Neuron (in vitro differentiated cells): ENCODE data around the gene FAM237A.

Source experiments
- H2AFZ ChIP-seq: one replicate; pipeline ENCODE4 v1.6.1; 2013; ENCODE audit warnings: low read depth, mild to moderate bottlenecking, inconsistent platforms, low read length, moderate library complexity
- H3K27me3 ChIP-seq: one replicate; pipeline ENCODE4 v1.6.1; 2013; ENCODE audit warnings: low read length; ENCODE audit not compliant: insufficient read depth
- H3K36me3 ChIP-seq: one replicate; pipeline ENCODE4 v1.6.1; 2013; ENCODE audit warnings: low read length; ENCODE audit not compliant: insufficient read depth
- H3K4me1 ChIP-seq: one replicate; pipeline ENCODE4 v1.6.1; 2013; ENCODE audit warnings: low read length; ENCODE audit not compliant: insufficient read depth
- H3K4me3 ChIP-seq: 2 replicates; pipeline ENCODE4 v1.5.1; 2013; ENCODE audit warnings: mild to moderate bottlenecking, low read length, moderate library complexity
- H3K9me3 ChIP-seq: one replicate; pipeline ENCODE4 v1.6.1; 2013; ENCODE audit warnings: low read length

Gene FAM237A

DNA sequence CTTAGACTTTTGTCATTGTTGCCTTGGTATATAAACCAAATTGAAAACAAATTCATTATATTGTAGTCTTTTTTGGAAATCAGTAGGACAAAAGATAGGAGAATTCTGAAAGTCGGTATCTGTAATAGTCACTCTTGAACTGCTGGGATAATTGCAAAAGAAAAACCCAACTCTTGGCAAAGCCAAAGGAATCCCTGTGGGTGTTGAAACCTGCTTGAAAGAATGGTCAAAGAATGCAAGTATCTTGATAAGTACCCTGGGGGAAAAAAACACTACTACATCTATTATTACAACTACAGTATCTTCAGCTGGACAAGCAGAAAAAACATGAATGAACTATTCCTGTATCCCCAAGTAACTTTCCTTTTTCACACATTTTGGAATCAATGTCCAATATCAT, 7.3 kb upstream of the FAM237A start:
- H3K4me1 ChIP-seq: peaks cover 2% of the 10 kb centered on the region
- H3K27me3 ChIP-seq: peaks cover 15% of the 10 kb centered on the region
- no peak overlapping the region for H2AFZ ChIP-seq
- no peaks in the 10 kb centered on the region for H3K36me3 ChIP-seq
- H3K4me3 ChIP-seq: no peak overlapping the region
- no peaks in the 10 kb centered on the region for H3K9me3 ChIP-seq

DNA sequence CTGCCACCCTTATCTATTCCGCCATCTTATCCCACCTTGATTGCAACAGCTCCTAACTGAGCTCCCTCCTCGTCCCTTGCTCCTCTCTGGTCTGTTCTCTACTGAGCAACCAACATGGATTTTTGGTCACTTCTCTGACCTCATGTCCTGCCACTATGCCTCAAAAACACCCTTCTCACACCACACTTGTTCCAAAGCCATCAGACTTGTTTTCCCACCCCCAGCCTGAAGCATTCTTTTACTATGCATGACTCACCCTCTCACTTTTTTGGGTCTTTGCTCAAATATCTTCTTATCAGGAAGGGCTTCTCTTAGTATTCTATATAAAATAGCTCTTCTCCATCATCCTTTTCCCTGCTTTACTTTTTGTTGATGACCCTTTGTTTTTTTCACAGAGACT, 2.7 kb upstream of the FAM237A start:
- no peaks in the 10 kb centered on the region for H3K36me3 ChIP-seq
- H3K4me3 ChIP-seq: no peak overlapping the region
- no peak overlapping the region for H2AFZ ChIP-seq
- peaks cover 45% of the 10 kb centered on the region for H3K27me3 ChIP-seq
- no peaks in the 10 kb centered on the region for H3K9me3 ChIP-seq
- peaks cover 17% of the 10 kb centered on the region for H3K4me1 ChIP-seq

DNA sequence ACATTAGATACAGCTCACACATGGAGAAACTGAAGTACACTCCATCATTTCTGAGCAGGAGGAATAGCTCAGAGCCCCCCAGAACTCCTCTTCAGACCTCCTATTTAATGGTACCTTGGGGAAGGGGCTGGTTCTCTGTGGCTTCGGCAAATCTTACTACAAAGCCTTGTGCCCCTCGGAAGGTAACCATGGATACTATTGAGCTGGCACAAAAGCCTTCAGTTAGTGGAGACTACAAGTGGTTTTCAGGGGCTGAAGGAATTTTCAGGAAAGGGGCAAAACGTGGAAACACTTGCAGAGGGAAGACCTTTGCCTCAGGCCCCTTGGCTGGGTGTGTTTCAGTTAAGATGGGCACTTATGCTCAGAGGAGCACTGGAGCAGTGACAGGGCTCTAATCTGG, 1.1 kb upstream of the FAM237A start:
- Histone ChIP-seq H3K27me3 (peaks cover 45% of the 10 kb centered on the region), H3K4me1 (peaks cover 17% of the 10 kb centered on the region), H3K4me3 (no peak overlapping the region)

DNA sequence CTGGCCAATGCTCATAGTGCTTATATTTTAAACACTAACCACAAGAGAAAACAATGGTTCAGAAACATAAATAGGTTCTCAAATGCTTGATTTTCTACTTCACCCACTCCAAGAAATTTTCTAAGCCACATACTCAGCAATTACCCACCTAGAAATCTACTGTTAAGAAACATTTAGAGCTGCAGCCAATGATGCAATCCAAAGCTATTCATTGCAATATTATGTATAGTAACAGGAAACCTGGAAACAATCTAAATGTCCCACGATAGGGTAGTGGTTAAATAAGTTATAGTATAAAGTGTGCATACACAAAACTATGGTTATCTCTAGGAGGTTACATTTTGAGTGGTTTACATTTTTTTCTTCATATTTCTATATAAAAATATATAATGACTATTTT, 5.7 kb downstream of the FAM237A start:
- Histone ChIP-seq H3K27me3 (peaks cover 13% of the 10 kb centered on the region), H3K36me3 (no peaks in the 10 kb centered on the region), H2AFZ (no peak overlapping the region), H3K4me3 (no peak overlapping the region), H3K4me1 (no peaks in the 10 kb centered on the region), H3K9me3 (no peaks in the 10 kb centered on the region)

More for the DNA sequence above, 1.1 kb upstream of the FAM237A start:
- no peaks in the 10 kb centered on the region for H3K36me3 ChIP-seq
- no peaks in the 10 kb centered on the region for H3K9me3 ChIP-seq
- no peak overlapping the region for H2AFZ ChIP-seq

DNA sequence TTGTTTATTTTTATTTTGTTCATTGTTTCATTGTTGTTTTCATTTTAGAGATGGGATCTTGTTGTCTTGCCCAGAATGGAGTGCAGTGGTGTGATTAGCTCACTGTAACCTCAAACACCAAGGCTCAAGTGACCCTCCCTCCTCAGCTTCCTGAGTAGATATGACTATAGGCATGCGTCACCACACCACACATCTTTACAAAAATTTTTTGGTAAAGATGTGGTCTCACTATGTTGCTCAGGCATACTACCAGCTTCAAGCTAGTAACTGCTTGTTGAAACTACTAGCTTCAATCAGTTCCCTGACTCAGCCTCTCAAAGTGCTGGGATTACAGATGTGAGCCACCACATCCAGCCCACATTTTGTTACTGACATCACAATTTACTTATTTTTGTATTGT, 14.8 kb downstream of the FAM237A start:
- Histone ChIP-seq H3K9me3 (no peaks in the 10 kb centered on the region), H3K27me3 (no peaks in the 10 kb centered on the region), H3K4me1 (no peaks in the 10 kb centered on the region), H3K4me3 (no peak overlapping the region), H3K36me3 (no peaks in the 10 kb centered on the region), H2AFZ (no peak overlapping the region)

DNA sequence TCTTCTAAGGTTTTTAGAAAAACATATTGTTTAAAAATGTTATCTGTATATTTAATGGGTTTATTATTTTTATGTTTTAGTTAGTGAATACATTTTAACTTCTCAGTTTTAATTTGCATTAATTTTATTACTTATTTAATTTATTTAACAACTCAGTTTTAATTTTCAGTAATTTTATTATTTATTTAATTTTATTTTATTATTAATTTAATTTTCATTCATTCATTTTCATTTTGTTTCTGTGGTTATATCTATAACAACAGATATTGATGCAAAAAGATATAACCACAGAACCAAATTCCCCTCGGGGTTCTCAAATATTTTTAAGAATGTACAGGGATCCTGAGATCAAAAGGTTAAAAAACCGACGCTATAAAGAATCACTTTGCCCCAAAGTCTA, 23.0 kb downstream of the FAM237A start:
- Histone ChIP-seq H3K4me1 (no peaks in the 10 kb centered on the region), H3K9me3 (no peaks in the 10 kb centered on the region), H3K36me3 (no peaks in the 10 kb centered on the region), H3K27me3 (peaks cover 4% of the 10 kb centered on the region), H2AFZ (no peak overlapping the region), H3K4me3 (no peak overlapping the region)

DNA sequence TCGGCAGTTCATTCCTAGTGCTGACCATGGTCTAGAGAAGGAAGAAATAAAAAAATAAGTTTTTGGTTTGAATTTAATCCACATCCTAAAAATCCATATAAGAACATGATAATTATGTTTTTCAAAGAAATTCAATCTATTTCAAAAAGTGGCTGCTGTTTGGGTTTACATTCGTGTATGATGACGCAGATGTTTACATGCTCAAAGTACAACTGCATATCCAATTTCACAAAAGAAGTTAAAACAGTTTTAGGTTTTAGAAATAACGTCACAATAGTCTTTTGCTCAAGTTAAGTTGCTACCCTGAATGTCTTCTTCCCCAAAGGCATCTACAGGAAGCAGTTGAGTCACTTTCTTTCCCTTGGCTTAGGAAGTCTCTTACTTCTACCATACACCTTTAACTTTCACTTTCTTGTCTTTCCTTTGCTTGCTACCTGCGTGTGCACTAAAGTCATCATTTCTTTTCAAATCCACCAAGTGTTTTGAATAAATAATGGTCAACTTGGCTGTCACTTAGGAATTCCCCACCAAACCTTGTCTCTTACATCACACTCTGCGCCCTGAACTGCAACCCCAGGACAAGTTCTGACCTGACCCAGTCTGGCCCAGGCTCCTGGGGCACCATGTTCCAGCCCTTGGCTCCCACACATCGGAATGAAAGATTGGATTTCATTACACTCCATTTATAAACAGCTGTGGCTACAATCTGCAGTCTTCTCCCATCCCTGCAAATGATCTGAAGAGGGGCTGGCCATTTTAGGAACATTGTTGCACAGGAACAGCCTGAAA, 28.4 kb downstream of the FAM237A start:
- no peaks in the 10 kb centered on the region for H3K4me1 ChIP-seq
- H3K27me3 ChIP-seq: peaks cover 2% of the 10 kb centered on the region

DNA sequence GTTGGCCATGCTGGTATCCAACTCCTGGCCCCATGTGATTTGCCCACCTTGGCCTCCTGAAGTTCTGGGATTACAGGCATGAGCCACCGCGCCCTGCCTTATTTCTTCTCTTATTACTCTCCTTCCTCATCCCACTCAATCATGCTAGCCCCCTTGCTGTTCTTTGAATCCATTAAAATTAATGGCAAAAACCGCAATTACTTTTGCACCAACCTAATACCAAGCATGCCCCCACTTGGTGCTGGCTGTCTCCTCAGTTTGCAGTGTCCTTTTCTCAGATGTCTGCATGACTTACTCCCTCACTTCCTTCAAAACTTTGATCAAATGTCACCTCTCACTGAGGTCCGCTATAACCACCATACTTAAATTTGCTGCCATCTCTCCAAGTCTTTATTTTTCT, 41.3 kb downstream of the FAM237A start:
- no peaks in the 10 kb centered on the region for H3K36me3 ChIP-seq
- peaks cover 2% of the 10 kb centered on the region for H3K27me3 ChIP-seq
- H3K9me3 ChIP-seq: no peaks in the 10 kb centered on the region
- H3K4me1 ChIP-seq: no peaks in the 10 kb centered on the region
- no peak overlapping the region for H3K4me3 ChIP-seq
- H2AFZ ChIP-seq: no peak overlapping the region

More for the DNA sequence above, 28.4 kb downstream of the FAM237A start:
- H3K9me3 ChIP-seq: no peaks in the 10 kb centered on the region
- H3K36me3 ChIP-seq: no peaks in the 10 kb centered on the region
- H2AFZ ChIP-seq: no peak overlapping the region
- no peak overlapping the region for H3K4me3 ChIP-seq

DNA sequence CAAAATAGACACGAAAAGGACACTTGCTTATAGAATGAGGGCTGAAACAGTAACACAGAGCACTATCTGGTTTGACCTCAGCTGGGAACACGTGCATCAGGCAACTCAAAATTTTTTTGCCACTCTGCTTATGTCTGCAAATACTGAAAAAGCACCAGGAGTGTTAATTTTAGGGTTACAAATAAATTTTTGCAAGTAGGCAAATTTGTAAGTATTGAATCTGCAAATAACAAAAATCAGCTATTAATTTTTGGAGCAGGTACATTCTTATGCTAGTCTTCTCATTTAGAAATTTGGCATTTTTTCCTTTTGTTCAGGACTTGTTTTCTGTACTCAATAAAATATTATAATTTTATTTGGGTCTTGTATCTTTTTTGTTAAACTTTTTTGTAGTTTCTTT, 46.2 kb downstream of the FAM237A start:
- Histone ChIP-seq H3K4me1 (no peaks in the 10 kb centered on the region), H3K27me3 (peaks cover 3% of the 10 kb centered on the region), H3K4me3 (no peak overlapping the region), H3K9me3 (no peaks in the 10 kb centered on the region), H3K36me3 (no peaks in the 10 kb centered on the region), H2AFZ (no peak overlapping the region)

DNA sequence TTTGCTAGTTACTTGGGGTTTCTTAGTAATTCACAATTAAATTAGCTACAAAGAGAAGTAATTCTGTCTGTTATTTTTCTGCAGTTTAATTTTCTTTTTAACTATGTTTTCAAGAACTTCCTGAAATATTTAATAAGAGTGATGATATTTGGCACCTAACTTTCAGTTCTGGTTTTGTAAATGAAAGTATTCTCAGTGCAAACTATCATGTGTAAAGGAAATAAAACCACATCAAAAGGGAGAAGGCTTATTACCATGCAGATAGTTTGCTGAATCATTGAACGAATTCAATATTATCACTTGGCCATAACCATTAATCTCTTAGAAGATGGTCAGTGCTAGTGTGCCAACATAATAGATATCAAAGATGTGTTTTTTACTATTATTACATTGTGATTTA, 46.7 kb downstream of the FAM237A start:
- Histone ChIP-seq H3K4me1 (no peaks in the 10 kb centered on the region), H3K9me3 (no peaks in the 10 kb centered on the region)

DNA sequence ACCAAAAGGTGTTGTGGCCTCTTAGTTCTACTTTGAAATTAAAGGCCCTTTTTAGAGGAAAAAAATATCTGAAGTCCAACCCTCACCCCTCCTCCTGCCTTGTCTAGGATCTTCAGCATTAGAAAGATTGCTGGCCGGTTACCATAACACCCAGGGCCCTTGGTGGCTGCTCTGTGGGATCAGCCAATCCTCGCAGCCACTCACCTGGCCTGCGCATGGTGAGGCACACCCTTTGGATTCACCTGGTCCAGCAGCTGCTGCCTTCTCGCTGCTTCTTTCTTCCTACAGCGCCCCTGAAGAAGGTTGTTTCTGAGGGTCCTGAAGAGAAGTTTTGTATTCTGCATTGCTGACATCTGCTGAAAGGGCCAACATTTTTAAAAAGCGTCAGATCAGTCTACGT, 50.7 kb downstream of the FAM237A start:
- no peak overlapping the region for H2AFZ ChIP-seq
- H3K36me3 ChIP-seq: no peaks in the 10 kb centered on the region
- H3K4me3 ChIP-seq: no peak overlapping the region
- no peaks in the 10 kb centered on the region for H3K4me1 ChIP-seq
- peaks cover 7% of the 10 kb centered on the region for H3K27me3 ChIP-seq
- H3K9me3 ChIP-seq: no peaks in the 10 kb centered on the region

More for the DNA sequence above, 46.7 kb downstream of the FAM237A start:
- Histone ChIP-seq H2AFZ (no peak overlapping the region), H3K27me3 (peaks cover 3% of the 10 kb centered on the region), H3K36me3 (no peaks in the 10 kb centered on the region), H3K4me3 (no peak overlapping the region)

DNA sequence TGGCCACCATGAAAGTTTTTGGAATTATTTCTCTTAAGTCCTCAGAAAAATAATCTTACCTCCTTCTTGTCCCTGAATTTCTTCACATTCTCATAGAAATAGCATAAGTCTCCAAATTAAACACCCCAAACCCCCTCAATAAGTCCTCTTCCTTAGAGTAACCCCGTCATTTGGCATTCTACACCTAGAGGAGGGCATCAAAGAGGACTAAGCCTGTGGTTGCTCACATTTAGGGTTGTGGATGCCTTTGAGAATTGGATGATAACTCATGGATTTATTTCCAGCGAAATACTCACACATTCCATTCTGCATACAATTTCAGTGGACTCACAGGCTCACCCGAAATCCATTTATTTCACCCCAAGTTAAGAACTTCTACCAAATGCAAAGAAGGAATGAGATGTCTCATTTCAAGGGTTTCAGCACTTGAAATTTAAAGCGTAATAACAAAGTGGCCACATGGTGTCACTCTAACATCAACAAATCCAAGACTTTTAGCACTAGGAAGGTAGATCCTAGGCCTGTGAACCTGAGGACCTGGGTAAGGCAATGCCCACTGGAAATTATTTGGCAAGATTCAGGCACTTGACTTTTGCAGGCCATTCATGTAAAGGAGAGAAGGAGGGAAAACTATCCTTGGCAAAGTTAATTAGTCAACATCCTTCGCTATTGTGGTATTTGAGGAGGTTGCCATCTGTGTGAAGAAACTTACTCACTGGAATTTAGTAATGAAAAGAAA, 51.3 kb downstream of the FAM237A start:
- Histone ChIP-seq H3K4me1 (no peaks in the 10 kb centered on the region), H3K4me3 (no peak overlapping the region), H3K27me3 (peaks cover 11% of the 10 kb centered on the region), H3K9me3 (no peaks in the 10 kb centered on the region), H3K36me3 (no peaks in the 10 kb centered on the region), H2AFZ (no peak overlapping the region)

DNA sequence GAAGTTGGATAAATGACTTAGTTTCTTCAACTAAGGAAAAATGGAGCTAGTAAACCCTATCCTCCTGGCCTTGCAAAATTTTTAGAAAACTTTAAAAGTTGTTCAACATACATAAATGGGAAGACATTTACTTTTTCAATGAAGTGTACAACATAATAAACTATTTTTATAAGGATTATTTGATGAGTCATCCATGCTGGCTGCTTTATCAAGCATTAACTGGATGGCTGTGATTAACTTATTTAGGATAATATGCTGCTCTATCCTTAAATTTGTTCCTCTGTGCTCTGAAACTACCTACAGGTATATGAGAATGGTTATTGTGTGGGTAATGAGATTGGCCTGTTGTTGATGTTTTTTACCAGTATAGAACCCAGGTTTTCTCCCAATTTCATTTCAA, 54.6 kb downstream of the FAM237A start:
- no peak overlapping the region for H3K4me3 ChIP-seq
- no peaks in the 10 kb centered on the region for H3K36me3 ChIP-seq
- H3K9me3 ChIP-seq: no peaks in the 10 kb centered on the region
- H3K27me3 ChIP-seq: peaks cover 18% of the 10 kb centered on the region
- H3K4me1 ChIP-seq: no peaks in the 10 kb centered on the region
- H2AFZ ChIP-seq: no peak overlapping the region
